GM12878 (cell line): ENCODE measurements around the gene PC. TPM values are rescaled to one million over a fixed set of nuclear protein-coding genes. Genes with fewer than 3 reads are reported as not detected.
A peak's percentile ranks its signal among the peaks of the same experiment; 100 is the strongest.

Experiments
- BCL3 ChIP-seq: IDR thresholded peaks from 2 replicates; pipeline ENCODE4 v1.6.1; 2011; ENCODE audit warnings: borderline replicate concordance, low read depth, mild to moderate bottlenecking, moderate library complexity, low read length; ENCODE audit not compliant: insufficient read depth, poor library complexity, severe bottlenecking
- BCLAF1 ChIP-seq: fragments of 450-650 bp; IDR thresholded peaks from 2 replicates; pipeline ENCODE4 v1.6.1; 2017; ENCODE audit warnings: antibody characterized with exemption, mild to moderate bottlenecking, moderate library complexity
- BHLHE40 ChIP-seq, 2 experiments: fragments of 450-650 bp in 1 of 2; IDR thresholded peaks; 2 replicates each; pipeline ENCODE4 v1.6.1; 2011 to 2017; ENCODE audit warnings: low read depth in 2 of 2, borderline replicate concordance in 1 of 2, improper control_type of control experiment in 1 of 2, low read length in 1 of 2, mild to moderate bottlenecking in 1 of 2
- EGR1 ChIP-seq, 2 experiments: IDR thresholded peaks; 1 replicate in 1 of 2; 2 replicates in 1 of 2; pipeline ENCODE4 v1.6.1; 2011 to 2012; ENCODE audit warnings: low read depth in 2 of 2, low read length in 2 of 2, borderline replicate concordance in 1 of 2, mild to moderate bottlenecking in 1 of 2, moderate library complexity in 1 of 2
- HDAC6 ChIP-seq: fragments of 200-600 bp; sonication (generic); IDR thresholded peaks from one replicate; pipeline ENCODE4 v1.8.0; 2017; ENCODE audit warnings: antibody characterized with exemption; ENCODE audit not compliant: unreplicated experiment
- HDGF ChIP-seq: fragments of 450-650 bp; IDR thresholded peaks from 2 replicates; pipeline ENCODE4 v1.6.1; 2016; ENCODE audit warnings: antibody characterized with exemption
- IKZF1 ChIP-seq: fragments of 450-650 bp; conservative IDR thresholded peaks from 2 replicates; pipeline ENCODE4 v1.6.1; 2017; ENCODE audit warnings: antibody characterized with exemption, mild to moderate bottlenecking
- KDM1A ChIP-seq: fragments of 200-600 bp; sonication (generic); IDR thresholded peaks from 2 replicates; pipeline ENCODE4 v1.6.1; 2016; ENCODE audit warnings: borderline replicate concordance
- MYB ChIP-seq: fragments of 150-350 bp; IDR thresholded peaks from 2 replicates; pipeline ENCODE4 v1.6.1; 2014; ENCODE audit warnings: mild to moderate bottlenecking, low read depth, low read length, borderline replicate concordance
- NFXL1 ChIP-seq: fragments of 450-650 bp; IDR thresholded peaks from 2 replicates; pipeline ENCODE4 v1.6.1; 2017; ENCODE audit warnings: antibody characterized with exemption, mild to moderate bottlenecking, borderline replicate concordance
- PKNOX1 ChIP-seq: fragments of 450-650 bp; IDR thresholded peaks from 2 replicates; pipeline ENCODE4 v1.6.1; 2016; ENCODE audit warnings: mild to moderate bottlenecking
- PML ChIP-seq: IDR thresholded peaks from 2 replicates; pipeline ENCODE4 v1.6.1; 2012; ENCODE audit warnings: low read length, inconsistent platforms
- POU2F2 ChIP-seq: IDR thresholded peaks from 3 replicates; pipeline ENCODE4 v1.6.1; 2011; ENCODE audit warnings: low read depth, mild to moderate bottlenecking, low read length, borderline replicate concordance
- RELB ChIP-seq: fragments of 450-650 bp; IDR thresholded peaks from 2 replicates; pipeline ENCODE4 v1.6.1; 2017; ENCODE audit warnings: low read depth, mild to moderate bottlenecking, moderate library complexity
- SIN3A ChIP-seq: IDR thresholded peaks from 2 replicates; pipeline ENCODE4 v1.6.1; 2012; ENCODE audit warnings: low read depth, low read length, improper control_type of control experiment
- SKIL ChIP-seq: fragments of 450-650 bp; IDR thresholded peaks from 2 replicates; pipeline ENCODE4 v1.6.1; 2017; ENCODE audit warnings: mild to moderate bottlenecking, low read depth, inconsistent platforms; ENCODE audit not compliant: poor library complexity, severe bottlenecking
- SMC3 ChIP-seq: IDR thresholded peaks from 2 replicates; pipeline ENCODE4 v1.6.1; 2011; ENCODE audit warnings: low read length, improper control_type of control experiment, borderline replicate concordance
- TARDBP ChIP-seq: IDR thresholded peaks from 2 replicates; pipeline ENCODE4 v1.6.1; 2016; ENCODE audit warnings: borderline replicate concordance
- TCF12 ChIP-seq: IDR thresholded peaks from 2 replicates; pipeline ENCODE4 v1.6.1; 2011; ENCODE audit warnings: low read depth, mild to moderate bottlenecking, low read length
- ZNF384 ChIP-seq: IDR thresholded peaks from 2 replicates; pipeline ENCODE4 v1.6.1; 2012; ENCODE audit warnings: low read depth, mild to moderate bottlenecking, low read length, improper control_type of control experiment, borderline replicate concordance
- polyA plus RNA-seq, 11 experiments: library from polyadenylated mRNA; depleted of rRNA in 4 of 11; unstranded in 6 of 11; stranded (reverse) in 5 of 11; fragments of >200 nt; fragmentation: Nextera tagmentation in 4 of 11; fragmentation: Illumina TruSeq in 1 of 11; extraction: Ambion mirVana in 4 of 11; extraction: Trizol in 1 of 11; gene quantifications; 1 replicate in 1 of 11; 2 replicates in 10 of 11; pipeline versions ENCODE4 v1.2.1 to v1.2.3, GENCODE V29; 2011 to 2016; ENCODE audit warnings: inconsistent platforms in 2 of 11, missing spikeins in 2 of 11, low read depth in 1 of 11
- total RNA-seq, 4 experiments: library from RNA; depleted of rRNA in 3 of 4; stranded (reverse); fragments of >200 nt in 3 of 4; fragmentation: Illumina TruSeq in 1 of 4; extraction: Trizol in 1 of 4; gene quantifications; 2 replicates each; pipeline versions ENCODE4 v1.2.1 to v1.2.3, GENCODE V29; 2013 to 2021

PC gene
- total and polyA plus RNA-seq, 10 of the 15 experiments (the other 5 are each of a cell fraction or from before 2014, with no cell fraction given): 0.22 to 10.3 (median 4.5) TPM

GRCh38 chr11:66891851-66892660 lies 66.1 kb downstream of the PC start (continued):
- TF ChIP-seq MYB (no peak), HDGF (no peak), PKNOX1 (peak; percentile 68), HDAC6 (no peak), RELB (no peak), EGR1 (IDR thresholded peaks at IDR 0.05; ENCODE audit: borderline replicate concordance in 1 of 2, low read depth in 2 of 2, low read length in 2 of 2) (no peak), SMC3 (no peak), IKZF1 (peak; percentile 49), ZNF384 (no peak), NFXL1 (no peak), BCLAF1 (no peak), TARDBP (no peak), BCL3 (peak; percentile 96), SKIL (peak; percentile 69), POU2F2 (peak; percentile 59; the same call in 1 of the 3 replicates), PML (0 out of 2 replicates have a peak, but pooled peaks have one; percentile 49), SIN3A (no peak), TCF12 (peak; percentile 95), BHLHE40 (IDR thresholded peaks at IDR 0.05; ENCODE audit: borderline replicate concordance in 1 of 2, low read depth in 2 of 2, low read length in 1 of 2) (peak; percentile 94), KDM1A (no peak)
